GM12873 (cell line): Measurements from ENCODE around the gene NRXN3.

Source experiments
- TF ChIP-seq, protein P1 (sequence below): IDR thresholded peaks from 2 replicates; pipeline ENCODE4 v1.5.1; 2012; ENCODE audit warnings: low read depth, mild to moderate bottlenecking, moderate library complexity, low read length, control low read depth; ENCODE audit not compliant: insufficient read depth; ENCODE audit errors: missing control alignments

The NRXN3 gene

GRCh38 chr14:79721399-79722084, 1551.4 kb downstream of the NRXN3 start:
- TF ChIP-seq, protein P1, sequence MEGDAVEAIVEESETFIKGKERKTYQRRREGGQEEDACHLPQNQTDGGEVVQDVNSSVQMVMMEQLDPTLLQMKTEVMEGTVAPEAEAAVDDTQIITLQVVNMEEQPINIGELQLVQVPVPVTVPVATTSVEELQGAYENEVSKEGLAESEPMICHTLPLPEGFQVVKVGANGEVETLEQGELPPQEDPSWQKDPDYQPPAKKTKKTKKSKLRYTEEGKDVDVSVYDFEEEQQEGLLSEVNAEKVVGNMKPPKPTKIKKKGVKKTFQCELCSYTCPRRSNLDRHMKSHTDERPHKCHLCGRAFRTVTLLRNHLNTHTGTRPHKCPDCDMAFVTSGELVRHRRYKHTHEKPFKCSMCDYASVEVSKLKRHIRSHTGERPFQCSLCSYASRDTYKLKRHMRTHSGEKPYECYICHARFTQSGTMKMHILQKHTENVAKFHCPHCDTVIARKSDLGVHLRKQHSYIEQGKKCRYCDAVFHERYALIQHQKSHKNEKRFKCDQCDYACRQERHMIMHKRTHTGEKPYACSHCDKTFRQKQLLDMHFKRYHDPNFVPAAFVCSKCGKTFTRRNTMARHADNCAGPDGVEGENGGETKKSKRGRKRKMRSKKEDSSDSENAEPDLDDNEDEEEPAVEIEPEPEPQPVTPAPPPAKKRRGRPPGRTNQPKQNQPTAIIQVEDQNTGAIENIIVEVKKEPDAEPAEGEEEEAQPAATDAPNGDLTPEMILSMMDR: no peak

DNA sequence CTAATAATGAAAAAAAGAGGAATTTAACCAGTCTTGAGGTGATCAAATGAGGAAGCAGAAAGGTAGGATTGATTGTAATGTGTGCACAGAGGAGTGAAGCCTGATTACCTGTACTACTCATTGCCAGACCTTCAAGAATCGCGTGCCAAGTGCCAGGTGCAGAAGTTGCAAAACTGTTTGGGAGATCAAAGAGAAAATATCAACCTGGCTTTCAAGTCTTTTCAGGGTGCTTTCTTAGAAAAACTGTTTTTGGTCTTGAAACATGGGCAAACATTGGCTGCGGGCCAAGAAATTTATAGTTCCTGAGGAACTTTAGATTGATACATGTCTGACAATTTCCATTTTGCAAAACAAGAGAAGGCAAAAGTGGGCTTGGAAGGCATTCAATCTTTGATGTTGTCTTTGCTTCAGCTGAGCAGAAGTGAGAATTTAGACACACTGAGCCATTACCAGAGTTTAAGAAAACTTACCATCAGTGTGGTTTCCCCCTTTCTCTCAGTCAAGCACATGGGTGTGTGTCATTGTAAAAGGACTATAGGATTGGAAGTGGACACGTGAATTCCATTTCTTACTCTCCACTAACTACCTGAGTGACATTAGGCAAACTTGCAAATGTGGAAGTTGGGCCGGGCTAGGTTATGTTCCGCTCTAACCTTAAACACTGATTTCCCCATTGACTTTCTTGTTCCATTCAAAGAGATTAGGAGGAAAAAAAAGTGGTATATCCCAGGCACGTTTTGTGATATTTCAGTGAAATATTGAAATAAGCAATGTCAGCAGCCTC, 1555.0 kb downstream of the NRXN3 start:
- TF ChIP-seq, protein P1: no peak

DNA sequence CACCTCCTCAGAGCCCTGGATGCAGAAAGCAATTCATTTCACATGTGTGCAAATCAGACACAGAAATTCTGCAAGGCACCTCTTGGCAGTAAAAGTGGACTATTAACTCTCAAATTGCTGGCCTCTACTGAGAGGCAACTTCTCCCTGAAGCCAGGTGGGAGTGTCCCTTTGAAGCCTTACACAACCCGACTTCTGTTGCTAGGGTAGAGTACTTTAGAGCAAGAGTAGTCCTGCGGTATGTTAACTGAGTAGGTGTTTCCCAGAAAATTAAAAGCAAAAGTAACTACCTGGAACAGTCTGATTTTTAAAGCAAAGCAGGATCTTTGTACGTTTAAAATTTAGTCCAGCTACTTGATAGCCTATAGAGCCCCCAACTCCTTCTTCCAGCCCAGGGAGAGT, 1557.7 kb downstream of the NRXN3 start:
- TF ChIP-seq, protein P1: no peak

DNA sequence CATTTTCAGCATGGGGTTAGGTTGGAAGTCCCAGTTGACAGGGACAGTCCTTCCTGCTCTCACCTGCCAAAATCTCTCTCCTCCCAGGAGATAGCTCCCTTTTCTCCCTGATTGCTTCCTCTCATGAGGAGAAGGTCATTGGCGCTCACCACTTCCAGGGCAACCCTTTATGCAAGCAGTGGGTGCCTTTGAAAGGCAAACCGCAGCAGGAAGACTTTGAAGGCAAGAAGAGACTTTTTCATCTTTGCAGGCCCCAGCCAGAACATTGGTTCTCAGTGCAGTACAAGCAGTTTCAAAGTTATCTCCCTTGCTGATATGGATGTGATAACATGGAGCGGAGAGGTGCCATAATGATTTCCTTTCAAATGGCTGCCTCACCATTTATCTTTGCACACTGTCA, 1558.2 kb downstream of the NRXN3 start:
- TF ChIP-seq, protein P1: no peak

- TF ChIP-seq, protein P1: no peak
These were observed 1559.6 kb downstream of the NRXN3 start for GRCh38 chr14:79729731-79730130.

GRCh38 chr14:79730196-79730595, 1560.0 kb downstream of the NRXN3 start:
- TF ChIP-seq, protein P1: no peak

DNA sequence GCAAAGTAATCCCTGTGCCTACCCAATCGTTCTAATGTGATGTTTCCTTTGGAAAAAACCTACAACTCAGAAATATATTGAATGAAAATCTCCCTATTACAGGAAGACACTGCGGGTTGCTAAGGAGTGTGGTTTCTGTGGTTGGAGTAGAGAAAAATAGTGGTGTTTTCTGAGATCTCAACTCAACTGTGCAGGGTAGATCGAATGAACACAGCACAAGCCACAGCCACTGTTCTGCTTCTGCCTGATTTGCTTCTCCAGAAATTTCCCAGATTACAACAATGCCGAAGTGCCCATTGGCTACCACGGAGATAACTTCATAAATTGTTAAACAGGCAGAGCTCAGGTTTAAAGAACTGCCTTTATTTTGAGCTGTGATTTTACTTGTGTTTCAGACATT, 1560.8 kb downstream of the NRXN3 start:
- TF ChIP-seq, protein P1: no peak
